SU-DHL-6 (cell line): ENCODE data around the gene FRMD4B.

Experiments
- H2AFZ ChIP-seq: fragments of 200-600 bp; sonication (generic); 2 replicates; pipeline ENCODE4 v1.6.1; 2014; ENCODE audit warnings: low read depth, mild to moderate bottlenecking, moderate library complexity, mixed read lengths, antibody characterized with exemption, low read length; ENCODE audit not compliant: severe bottlenecking
- H3F3A ChIP-seq: fragments of 200-600 bp; shearing (Covaris generic); 2 replicates; pipeline ENCODE4 v1.6.0; 2016; ENCODE audit warnings: antibody characterized with exemption, mild to moderate bottlenecking; ENCODE audit not compliant: insufficient read depth
- H3K27ac ChIP-seq: fragments of 200-600 bp; sonication (generic); 2 replicates; pipeline ENCODE4 v1.5.1; 2016; ENCODE audit warnings: low read depth, mild to moderate bottlenecking, low read length, moderate library complexity, mixed read lengths
- H3K27me3 ChIP-seq: fragments of 200-600 bp; sonication (generic), shearing (Covaris generic); 2 replicates; pipeline ENCODE4 v1.6.0; 2014; ENCODE audit warnings: mild to moderate bottlenecking, low read length
- H3K36me3 ChIP-seq: fragments of 200-600 bp; sonication (generic); 2 replicates; pipeline ENCODE4 v1.6.1; 2014; ENCODE audit warnings: mild to moderate bottlenecking, low read length, mixed read lengths
- H3K4me2 ChIP-seq: fragments of 300-600, 200-600 bp; shearing (Covaris generic), sonication (generic); 2 replicates; pipeline ENCODE4 v1.6.0; 2014; ENCODE audit warnings: low read length, low read depth, mild to moderate bottlenecking; ENCODE audit not compliant: poor library complexity, severe bottlenecking
- H3K4me3 ChIP-seq: fragments of 200-600 bp; sonication (generic); 2 replicates; pipeline ENCODE4 v1.5.1; 2014; ENCODE audit warnings: antibody characterized with exemption, low read length, mild to moderate bottlenecking, mixed read lengths; ENCODE audit not compliant: insufficient read depth, poor library complexity, severe bottlenecking
- H3K79me2 ChIP-seq: fragments of 200-600 bp; sonication (generic); 2 replicates; pipeline ENCODE4 v1.6.1; 2014; ENCODE audit warnings: mild to moderate bottlenecking, low read length, moderate library complexity; ENCODE audit not compliant: insufficient read depth
- H3K9ac ChIP-seq: fragments of 200-600 bp; sonication (generic); 2 replicates; pipeline ENCODE4 v1.7.0; 2014; ENCODE audit warnings: mild to moderate bottlenecking, low read length
- H3K9me2 ChIP-seq: fragments of 200-600 bp; sonication (generic); replicated peaks from 2 replicates; pipeline ENCODE4 v1.6.1; 2014; ENCODE audit warnings: low read length; ENCODE audit not compliant: insufficient read depth
- H3K9me3 ChIP-seq: fragments of 200-600 bp; sonication (generic); 2 replicates; pipeline ENCODE4 v1.6.1; 2014; ENCODE audit warnings: low read length, mixed read lengths; ENCODE audit not compliant: insufficient read depth
- H4K20me1 ChIP-seq: fragments of 200-600 bp; sonication (generic); 2 replicates; pipeline ENCODE4 v1.6.1; 2014; ENCODE audit warnings: low read depth, mild to moderate bottlenecking, antibody characterized with exemption, low read length, moderate library complexity, mixed read lengths
- EZH2phosphoT487 ChIP-seq: fragments of 200-600 bp; sonication (generic), shearing (Covaris generic); conservative IDR thresholded peaks from 2 replicates; pipeline ENCODE4 v1.6.1; 2018; ENCODE audit warnings: mild to moderate bottlenecking, antibody characterized with exemption, low read length, moderate library complexity, mixed read lengths
- TF ChIP-seq, protein P1 (sequence below): fragments of 200-600 bp; sonication (generic); IDR thresholded peaks from one replicate; pipeline ENCODE4 v1.5.1; 2017; ENCODE audit warnings: antibody characterized with exemption, mild to moderate bottlenecking, low read length, moderate library complexity; ENCODE audit not compliant: insufficient read depth, poor library complexity, severe bottlenecking

The FRMD4B gene

DNA sequence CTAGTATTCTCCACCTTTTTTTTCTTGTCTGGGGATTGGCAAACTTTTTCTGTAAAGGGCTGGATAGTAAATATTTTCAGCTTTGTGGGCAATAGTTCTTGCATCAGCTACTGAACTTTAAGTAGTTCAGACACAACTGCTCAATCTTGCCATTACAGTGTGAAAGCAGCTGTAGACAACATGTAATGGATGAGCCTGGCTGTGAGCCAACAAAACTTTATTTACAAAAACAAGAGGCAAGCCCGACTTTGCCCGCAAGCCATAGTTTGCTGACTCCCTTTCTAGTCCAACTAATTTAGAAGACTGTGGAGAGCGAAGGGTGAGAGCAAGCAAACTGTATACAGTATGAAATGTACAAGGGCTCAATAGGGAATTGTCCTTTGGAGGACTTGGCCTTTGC is 6.2 kb downstream of the FRMD4B start:
- no peaks in the 10 kb centered on the region for H3K9me2 ChIP-seq
- no peaks in the 10 kb centered on the region for H3K79me2 ChIP-seq
- no peaks in the 10 kb centered on the region for H3K36me3 ChIP-seq
- H3K9me3 ChIP-seq, result no peaks in the 10 kb centered on the region
- no peak overlapping the region for H3K4me2 ChIP-seq
- H3F3A ChIP-seq, result no peaks in the 10 kb centered on the region
- no peaks in the 10 kb centered on the region for H4K20me1 ChIP-seq
- no peak overlapping the region for H3K27ac ChIP-seq
- H2AFZ ChIP-seq, result no peak overlapping the region
- TF ChIP-seq EZH2phosphoT487, result no peak
- TF ChIP-seq, protein P1, sequence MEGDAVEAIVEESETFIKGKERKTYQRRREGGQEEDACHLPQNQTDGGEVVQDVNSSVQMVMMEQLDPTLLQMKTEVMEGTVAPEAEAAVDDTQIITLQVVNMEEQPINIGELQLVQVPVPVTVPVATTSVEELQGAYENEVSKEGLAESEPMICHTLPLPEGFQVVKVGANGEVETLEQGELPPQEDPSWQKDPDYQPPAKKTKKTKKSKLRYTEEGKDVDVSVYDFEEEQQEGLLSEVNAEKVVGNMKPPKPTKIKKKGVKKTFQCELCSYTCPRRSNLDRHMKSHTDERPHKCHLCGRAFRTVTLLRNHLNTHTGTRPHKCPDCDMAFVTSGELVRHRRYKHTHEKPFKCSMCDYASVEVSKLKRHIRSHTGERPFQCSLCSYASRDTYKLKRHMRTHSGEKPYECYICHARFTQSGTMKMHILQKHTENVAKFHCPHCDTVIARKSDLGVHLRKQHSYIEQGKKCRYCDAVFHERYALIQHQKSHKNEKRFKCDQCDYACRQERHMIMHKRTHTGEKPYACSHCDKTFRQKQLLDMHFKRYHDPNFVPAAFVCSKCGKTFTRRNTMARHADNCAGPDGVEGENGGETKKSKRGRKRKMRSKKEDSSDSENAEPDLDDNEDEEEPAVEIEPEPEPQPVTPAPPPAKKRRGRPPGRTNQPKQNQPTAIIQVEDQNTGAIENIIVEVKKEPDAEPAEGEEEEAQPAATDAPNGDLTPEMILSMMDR, result no peak
- H3K9ac ChIP-seq, result no peak overlapping the region
- H3K27me3 ChIP-seq, result no peaks in the 10 kb centered on the region
- H3K4me3 ChIP-seq, result no peak overlapping the region

GRCh38 chr3:69378112-69378802 is 7.6 kb downstream of the FRMD4B start:
- Histone ChIP-seq H3K79me2 (no peaks in the 10 kb centered on the region), H3K9ac (no peak overlapping the region), H3K9me3 (no peaks in the 10 kb centered on the region), H3K27me3 (no peaks in the 10 kb centered on the region), H3K27ac (no peak overlapping the region), H3F3A (no peaks in the 10 kb centered on the region), H3K9me2 (no peaks in the 10 kb centered on the region), H3K4me3 (no peak overlapping the region), H2AFZ (no peak overlapping the region), H4K20me1 (no peaks in the 10 kb centered on the region), H3K36me3 (no peaks in the 10 kb centered on the region), H3K4me2 (no peak overlapping the region)
- TF ChIP-seq EZH2phosphoT487, result no peak
- TF ChIP-seq, protein P1, result no peak

DNA sequence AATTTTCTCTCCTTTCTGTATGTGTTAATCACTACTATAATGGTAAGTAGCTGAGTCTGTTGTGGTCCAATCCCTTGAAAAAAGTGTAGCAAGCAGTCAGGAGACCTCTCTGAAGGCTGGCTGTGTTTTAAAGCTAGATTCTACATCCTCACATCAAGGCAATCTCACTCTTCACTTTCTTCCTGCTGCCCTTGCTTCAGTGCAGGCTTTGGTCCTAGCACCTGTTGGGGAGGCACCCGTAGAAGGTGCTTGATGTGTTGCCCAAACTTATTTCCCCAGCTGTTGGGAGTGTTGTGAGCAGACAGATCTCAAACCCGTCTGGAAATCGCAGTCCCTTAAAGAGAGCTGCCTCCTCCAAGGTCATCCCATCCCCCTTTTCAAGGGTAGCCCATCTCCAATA is 8.6 kb downstream of the FRMD4B start:
- Histone ChIP-seq H3K9me2 (no peaks in the 10 kb centered on the region), H3K27me3 (no peaks in the 10 kb centered on the region), H3K27ac (no peak overlapping the region), H3K9ac (no peak overlapping the region), H3K4me2 (no peak overlapping the region), H3K4me3 (no peak overlapping the region), H4K20me1 (no peaks in the 10 kb centered on the region), H3K9me3 (no peaks in the 10 kb centered on the region), H3F3A (no peaks in the 10 kb centered on the region), H2AFZ (no peak overlapping the region), H3K36me3 (no peaks in the 10 kb centered on the region), H3K79me2 (no peaks in the 10 kb centered on the region)
- TF ChIP-seq EZH2phosphoT487, result no peak
- TF ChIP-seq, protein P1, result no peak
